Naive thymus-derived CD4-positive, alpha-beta T cell (primary cell): ENCODE data around the gene MFNG. TPM values are rescaled to one million over a fixed set of nuclear protein-coding genes. Genes with fewer than 3 reads are reported as not detected.

Experiments used
- ATAC-seq: fragments of 150-1000 bp; cut with Tn5 transposase; 2 replicates; pipeline ENCODE4 v1.10.0; 2021; ENCODE audit warnings: mild to moderate bottlenecking, moderate library complexity
- CTCF ChIA-PET: fragments of 350-600 bp; sonication (Branson Sonifier 250); formaldehyde crosslinking; loops from one replicate; lab custom pipeline; 2021; ENCODE audit warnings: antibody characterized with exemption; lab: Charles Lee
- POLR2A ChIA-PET: fragments of 350-600 bp; sonication (Branson Sonifier 250); formaldehyde crosslinking; loops from one replicate; lab custom pipeline; 2021; ENCODE audit warnings: antibody characterized with exemption, inconsistent platforms; lab: Charles Lee
- DNase-seq, 9 donors: peaks; one replicate each; pipeline versions ENCODE4 v3.0.0 to v3.0.0-alpha.2; 2020 to 2022; ENCODE audit warnings: mixed read lengths in 1 of 9
- H3K27ac ChIP-seq: one replicate; pipeline ENCODE4 v1.7.0; 2013; ENCODE audit warnings: mild to moderate bottlenecking, low read depth, low read length, moderate library complexity
- H3K27me3 ChIP-seq, 2 donors: one replicate each; pipeline ENCODE4 v1.7.0; 2013; ENCODE audit warnings: low read length in 2 of 2, mild to moderate bottlenecking in 2 of 2, moderate library complexity in 2 of 2; ENCODE audit not compliant: control insufficient read depth in 2 of 2, insufficient read depth in 2 of 2
- H3K36me3 ChIP-seq, 3 experiments: 1 replicate in 2 of 3; 2 replicates in 1 of 3; pipeline ENCODE4 v1.7.0; 2013; ENCODE audit warnings: low read length in 3 of 3, mild to moderate bottlenecking in 3 of 3, moderate library complexity in 1 of 3; ENCODE audit not compliant: insufficient read depth in 3 of 3, control insufficient read depth in 2 of 3
- H3K4me1 ChIP-seq, 2 donors: one replicate each; pipeline ENCODE4 v1.7.0; 2013; ENCODE audit warnings: low read length in 2 of 2, mild to moderate bottlenecking in 2 of 2, moderate library complexity in 1 of 2; ENCODE audit not compliant: control insufficient read depth in 2 of 2, insufficient read depth in 2 of 2
- H3K4me3 ChIP-seq: 2 replicates; pipeline ENCODE4 v1.7.0; 2013; ENCODE audit warnings: mild to moderate bottlenecking, low read length
- H3K9me3 ChIP-seq, 3 experiments: 1 replicate in 2 of 3; 2 replicates in 1 of 3; pipeline ENCODE4 v1.7.0; 2013; ENCODE audit warnings: low read length in 3 of 3; ENCODE audit not compliant: control insufficient read depth in 2 of 3
- H3K27ac Mint-ChIP-seq, 9 donors: one replicate each; pipeline ENCODE4 v1.8.0; 2020 to 2022; ENCODE audit warnings: mixed read lengths in 9 of 9, mild to moderate bottlenecking in 8 of 9, moderate library complexity in 5 of 9, inconsistent platforms in 2 of 9
- H3K27me3 Mint-ChIP-seq, 5 donors: one replicate each; pipeline ENCODE4 v1.8.0; 2021 to 2022; ENCODE audit warnings: mixed read lengths in 5 of 5, mild to moderate bottlenecking in 1 of 5
- H3K36me3 Mint-ChIP-seq, 5 donors: one replicate each; pipeline ENCODE4 v1.8.0; 2020 to 2022; ENCODE audit warnings: mixed read lengths in 5 of 5, mild to moderate bottlenecking in 3 of 5, inconsistent platforms in 1 of 5
- H3K4me1 Mint-ChIP-seq, 7 donors: one replicate each; pipeline ENCODE4 v1.8.0; 2020 to 2022; ENCODE audit warnings: mixed read lengths in 7 of 7, mild to moderate bottlenecking in 3 of 7, inconsistent platforms in 1 of 7
- H3K4me3 Mint-ChIP-seq, 10 donors: one replicate each; pipeline ENCODE4 v1.8.0; 2020 to 2022; ENCODE audit warnings: mild to moderate bottlenecking in 10 of 10, mixed read lengths in 10 of 10, moderate library complexity in 6 of 10, inconsistent platforms in 2 of 10
- H3K9me3 Mint-ChIP-seq, 11 donors: one replicate each; pipeline ENCODE4 v1.8.0; 2020 to 2022; ENCODE audit warnings: mixed read lengths in 11 of 11, mild to moderate bottlenecking in 4 of 11, inconsistent platforms in 1 of 11, moderate library complexity in 1 of 11
- intact Hi-C, 2 donors: fragments of 100-400 bp; cut with micrococcal nuclease; formaldehyde crosslinking; loops; one replicate each; pipeline ENCODE4 v1.15.1; 2023
- polyA plus RNA-seq, 2 donors: library from polyadenylated mRNA; unstranded; fragments of 300-500 nt; fragmentation: Illumina TruSeq; gene quantifications; one replicate each; pipeline ENCODE4 v1.2.3, GENCODE V29; 2021
- total RNA-seq, 6 experiments: library from RNA in 5 of 6; stranded (reverse) in 5 of 6; gene quantifications; 1 replicate in 5 of 6; 2 replicates in 1 of 6; pipeline ENCODE4 v1.2.3 and lab custom pipeline; 2021 to 2026

The MFNG gene
- total and polyA plus RNA-seq, 7 experiments from 2014 or later: 146 to 449 (median 216) TPM

DNA sequence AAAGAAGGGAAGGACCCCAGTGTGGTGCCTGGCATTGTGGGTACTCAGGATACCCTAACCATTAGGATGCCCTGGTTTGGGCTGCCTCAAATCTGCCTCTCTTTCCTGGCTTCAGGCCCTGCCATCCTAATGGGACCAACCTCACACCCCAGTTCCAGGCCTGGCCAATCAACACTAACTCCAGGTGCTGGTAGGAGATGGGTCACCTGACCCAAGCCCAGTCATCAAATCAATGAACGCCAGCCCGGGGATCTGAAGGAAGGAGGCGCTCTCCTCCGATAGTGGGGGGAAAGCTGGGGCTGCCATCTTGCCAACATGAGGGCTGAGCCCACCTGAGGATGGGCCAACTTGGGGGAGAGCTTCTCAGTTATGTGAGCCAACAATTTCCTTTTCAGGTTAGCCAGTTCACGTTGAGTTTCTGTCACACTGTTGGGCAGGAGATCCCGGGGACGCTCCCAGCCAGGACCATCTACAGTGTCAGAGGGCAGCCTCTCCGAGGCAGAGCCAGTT is 12.7 kb downstream of the MFNG start:
- intact Hi-C loops: no loop called here
- Histone ChIP-seq H3K4me1 (no peaks in the 10 kb centered on the region), H3K36me3 (peaks cover 5 to 98% (median 29%) of the 10 kb centered on the region in 3 experiments), H3K27me3 (no peaks in the 10 kb centered on the region), H3K9me3 (no peaks in the 10 kb centered on the region), H3K27ac (no peak overlapping the region), H3K4me3 (no peak overlapping the region)
- peaks cover 8 to 41% (median 26%) of the 10 kb centered on the region in 5 donors for H3K36me3 Mint-ChIP-seq
- no peaks in the 10 kb centered on the region for H3K9me3 Mint-ChIP-seq
- ChIA-PET POLR2A (interaction anchor here (1.8 to 3.8 kb wide), 2 partner anchors 8 to 12 kb away, joined by 6 to 32 read pairs; partner anchors contain the start of gene MFNG), CTCF (interaction anchor here (0.5 to 6.0 kb wide), 10 partner anchors 10 to 94 kb away, joined by 3 to 45 read pairs (median 6); no protein-coding TSS in a partner anchor)
- DNase-seq (no peak), ATAC-seq (no peak)
- no peaks in the 10 kb centered on the region for H3K27me3 Mint-ChIP-seq
- H3K27ac Mint-ChIP-seq: peak overlapping the region in 1 of 9 donors; percentile 38
- peaks cover 9 to 24% (median 14%) of the 10 kb centered on the region in 7 donors for H3K4me1 Mint-ChIP-seq
- no peak overlapping the region for H3K4me3 Mint-ChIP-seq

DNA sequence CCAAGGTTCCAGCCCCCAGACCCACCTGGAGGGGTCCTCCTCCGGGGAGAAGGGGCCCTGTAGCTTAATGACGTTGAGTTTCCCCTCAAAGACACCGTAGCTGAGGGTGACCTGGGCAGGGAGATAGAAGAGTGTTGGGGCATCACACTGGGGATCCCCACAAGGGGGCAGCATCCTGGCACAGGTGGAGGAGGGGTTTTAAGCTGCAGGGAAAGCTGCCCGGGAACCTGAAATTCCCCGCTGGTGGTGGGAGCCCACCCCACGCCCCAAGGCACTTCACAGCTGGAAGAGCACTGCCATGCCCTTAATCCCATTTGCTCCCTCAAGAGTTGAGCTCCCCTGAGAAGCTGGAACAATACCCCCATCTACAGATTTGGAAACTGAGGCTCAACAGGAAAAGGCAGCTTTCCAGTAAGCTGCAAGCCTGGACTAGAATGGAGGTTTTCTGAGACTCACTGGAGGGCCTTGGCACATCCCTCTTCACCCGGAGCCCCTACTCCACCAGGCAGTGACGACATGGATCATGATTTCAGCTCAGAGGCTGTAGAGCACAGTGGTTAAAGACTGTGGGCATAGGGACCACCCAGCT is 13.7 kb downstream of the MFNG start:
- no peak overlapping the region for H3K27ac ChIP-seq
- Mint-ChIP-seq H3K27me3 (no peaks in the 10 kb centered on the region), H3K4me3 (no peak overlapping the region), H3K4me1 (peaks cover 13 to 24% (median 15%) of the 10 kb centered on the region in 7 donors), H3K9me3 (no peaks in the 10 kb centered on the region), H3K36me3 (peaks cover 8 to 41% (median 26%) of the 10 kb centered on the region in 5 donors), H3K27ac (peak overlapping the region in 5 of 9 donors; percentile 11 to 87 (median 51))
- H3K27me3 ChIP-seq: no peaks in the 10 kb centered on the region
- peaks cover 5 to 97% (median 20%) of the 10 kb centered on the region in 3 experiments for H3K36me3 ChIP-seq
- ChIA-PET CTCF (interaction anchor here (0.9 to 6.0 kb wide), 16 partner anchors 11 to 205 kb away, joined by 3 to 45 read pairs (median 7); partner anchors contain the start of gene MFNG), POLR2A (interaction anchor here (0.7 to 3.8 kb wide), 6 partner anchors 9 to 45 kb away, joined by 3 to 32 read pairs (median 5); partner anchors contain the start of gene MFNG)
- no peaks in the 10 kb centered on the region for H3K4me1 ChIP-seq
- H3K9me3 ChIP-seq: no peaks in the 10 kb centered on the region
- H3K4me3 ChIP-seq: no peak overlapping the region
- intact Hi-C loops: loop anchor here in 1 of 2 donors (1.0 kb wide), 3 partner anchors 21 to 95 kb away; no protein-coding TSS in a partner anchor
- ATAC-seq (peak; percentile 60), DNase-seq (peak in 7 of 9 donors; percentile 34 to 54 (median 38))

DNA sequence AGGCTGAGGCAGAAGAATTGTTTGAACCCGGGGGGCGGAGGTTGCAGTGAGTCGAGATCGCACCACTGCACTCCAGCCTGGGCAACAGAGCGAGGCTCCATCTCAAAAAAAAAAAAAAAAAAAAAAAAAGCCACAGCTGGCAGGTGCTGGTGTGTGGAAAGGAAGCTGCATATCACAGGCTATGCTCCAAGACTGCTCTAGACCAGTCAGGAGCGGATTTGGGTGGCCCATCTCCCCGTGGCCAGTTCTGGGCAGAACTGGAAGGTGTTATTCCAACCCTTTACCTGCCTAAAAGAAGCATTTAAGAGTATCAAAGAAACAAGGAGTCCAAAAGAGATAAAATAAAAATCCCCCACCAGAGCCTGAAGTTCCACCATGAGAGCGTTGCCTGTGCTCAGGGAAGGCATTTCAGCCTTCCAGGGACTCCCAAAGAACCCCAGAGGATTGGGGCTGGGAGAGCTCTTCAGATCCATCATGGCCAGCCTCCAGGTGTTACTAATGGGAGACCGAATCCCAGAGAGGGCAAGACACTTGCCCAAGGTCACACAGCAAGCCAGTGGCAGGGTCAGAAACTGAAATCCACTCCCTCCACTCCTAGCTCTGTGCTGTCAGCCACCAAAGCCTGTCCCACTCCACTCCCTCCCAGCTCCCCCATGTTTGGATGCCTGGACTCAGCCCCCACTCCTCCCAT is 14.3 kb downstream of the MFNG start:
- Histone ChIP-seq H3K9me3 (no peaks in the 10 kb centered on the region), H3K27me3 (no peaks in the 10 kb centered on the region), H3K4me3 (no peak overlapping the region), H3K4me1 (no peaks in the 10 kb centered on the region), H3K27ac (no peak overlapping the region), H3K36me3 (peaks cover 5 to 97% (median 20%) of the 10 kb centered on the region in 3 experiments)
- Mint-ChIP-seq H3K27ac (peak overlapping the region in 4 of 9 donors; percentile 65 to 87 (median 77)), H3K36me3 (peaks cover 8 to 38% (median 22%) of the 10 kb centered on the region in 5 donors), H3K9me3 (no peaks in the 10 kb centered on the region), H3K27me3 (no peaks in the 10 kb centered on the region), H3K4me3 (no peak overlapping the region), H3K4me1 (peaks cover 13 to 20% (median 14%) of the 10 kb centered on the region in 7 donors)
- intact Hi-C loops: loop anchor here in 1 of 2 donors (1.0 kb wide), 3 partner anchors 21 to 95 kb away; no protein-coding TSS in a partner anchor
- CTCF ChIA-PET: interaction anchor here (1.0 to 6.0 kb wide), 15 partner anchors 12 to 204 kb away, joined by 3 to 45 read pairs (median 7); partner anchors contain the start of gene MFNG
- POLR2A ChIA-PET: interaction anchor here (0.7 to 3.8 kb wide), 7 partner anchors 10 to 168 kb away, joined by 3 to 32 read pairs (median 4); partner anchors contain the start of gene MFNG
- DNase-seq (no peak), ATAC-seq (no peak)

DNA sequence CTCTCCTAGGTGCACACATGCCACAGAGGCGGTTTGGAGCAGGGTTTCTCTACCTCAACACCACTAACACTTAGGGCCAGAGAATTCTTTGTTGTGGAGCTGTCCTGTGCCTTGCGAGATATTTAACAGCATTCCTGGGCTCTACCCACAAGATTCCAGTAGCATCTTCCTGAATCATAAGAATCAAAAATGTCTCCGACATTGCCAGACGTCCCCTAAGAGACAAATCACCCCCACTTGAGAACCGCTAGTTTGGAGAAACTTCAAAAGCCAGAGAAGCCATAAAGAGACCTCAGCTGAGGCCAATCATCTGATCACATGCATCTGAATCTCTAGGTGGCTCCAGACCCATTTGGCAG is 16.1 kb downstream of the MFNG start:
- ATAC-seq (no peak), DNase-seq (no peak)
- peak overlapping the region in 2 of 9 donors; percentile 43 to 49 for H3K27ac Mint-ChIP-seq
- H3K9me3 Mint-ChIP-seq: no peaks in the 10 kb centered on the region
- H3K36me3 Mint-ChIP-seq: peaks cover 8 to 44% (median 23%) of the 10 kb centered on the region in 5 donors
- POLR2A ChIA-PET: interaction anchor here (0.7 to 1.1 kb wide), 2 partner anchors 10 to 14 kb away, joined by 3 read pairs; no protein-coding TSS in a partner anchor
- no peaks in the 10 kb centered on the region for H3K27me3 ChIP-seq
- H3K9me3 ChIP-seq: no peaks in the 10 kb centered on the region
- H3K4me3 Mint-ChIP-seq: no peak overlapping the region
- CTCF ChIA-PET: interaction anchor here (1.0 to 1.1 kb wide), 2 partner anchors 28 to 92 kb away, joined by 3 read pairs; no protein-coding TSS in a partner anchor
- intact Hi-C loops: no loop called here
- no peaks in the 10 kb centered on the region for H3K4me1 ChIP-seq
- no peak overlapping the region for H3K27ac ChIP-seq
- H3K4me1 Mint-ChIP-seq: peaks cover 13 to 25% (median 19%) of the 10 kb centered on the region in 7 donors
- no peak overlapping the region for H3K4me3 ChIP-seq
- peaks cover 5 to 96% (median 21%) of the 10 kb centered on the region in 3 experiments for H3K36me3 ChIP-seq
- no peaks in the 10 kb centered on the region for H3K27me3 Mint-ChIP-seq

DNA sequence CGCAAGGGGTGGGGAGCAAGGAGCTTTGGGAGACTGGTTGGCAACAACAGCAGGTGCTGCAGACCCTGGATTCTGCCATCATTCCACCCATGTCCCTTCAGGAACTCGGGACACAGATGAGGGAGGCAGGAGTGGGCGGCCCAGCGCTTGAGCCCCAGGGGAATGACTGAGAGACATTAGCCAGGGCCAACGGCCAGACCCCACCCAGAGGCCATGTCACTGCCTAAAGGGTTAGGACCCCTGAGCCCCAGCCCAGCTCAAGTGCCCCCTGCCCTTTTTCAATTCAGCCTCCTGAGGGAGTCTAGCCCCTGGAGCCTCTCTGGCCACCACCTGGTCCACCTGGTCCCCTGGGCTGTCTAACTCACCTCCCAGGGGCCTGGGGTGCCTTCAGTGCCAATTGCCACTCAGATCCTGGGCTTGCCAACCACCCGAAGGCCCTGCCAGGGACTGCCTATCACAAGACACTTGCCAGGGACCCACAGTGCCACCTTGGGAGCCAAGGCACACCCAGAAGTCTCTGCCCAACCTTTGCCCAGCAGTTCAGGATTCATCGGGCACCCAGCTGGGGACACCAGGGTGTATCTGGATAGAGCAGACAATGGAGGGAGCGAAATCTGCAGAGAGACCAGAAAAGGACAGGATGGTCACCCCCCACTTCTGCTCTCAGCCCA is 16.6 kb downstream of the MFNG start:
- Histone ChIP-seq H3K4me1 (no peaks in the 10 kb centered on the region), H3K27ac (no peak overlapping the region), H3K36me3 (peaks cover 5 to 94% (median 23%) of the 10 kb centered on the region in 3 experiments), H3K4me3 (no peak overlapping the region), H3K9me3 (no peaks in the 10 kb centered on the region), H3K27me3 (no peaks in the 10 kb centered on the region)
- DNase-seq: no peak
- Mint-ChIP-seq H3K4me3 (no peak overlapping the region), H3K9me3 (no peaks in the 10 kb centered on the region), H3K4me1 (peaks cover 11 to 28% (median 16%) of the 10 kb centered on the region in 7 donors), H3K27ac (peak overlapping the region in 2 of 9 donors; percentile 43 to 52), H3K27me3 (no peaks in the 10 kb centered on the region), H3K36me3 (peaks cover 8 to 39% (median 19%) of the 10 kb centered on the region in 5 donors)
- intact Hi-C loops: no loop called here
- CTCF ChIA-PET: interaction anchor here (1.0 to 1.1 kb wide), 2 partner anchors 28 to 93 kb away, joined by 3 read pairs; no protein-coding TSS in a partner anchor
- POLR2A ChIA-PET: interaction anchor here (0.7 to 1.1 kb wide), 2 partner anchors 9 to 15 kb away, joined by 3 read pairs; no protein-coding TSS in a partner anchor
- no peak for ATAC-seq
